Activated T-cell treated with anti-CD3 and anti-CD28 coated beads for 24 hours (primary cell): Measurements from ENCODE around the gene KANK2.

ENCODE experiments used
- DNase-seq: peaks from one replicate; pipeline ENCODE4 v3.0.0-alpha.2; 2020; ENCODE audit warnings: low read depth

Gene KANK2

GRCh38 chr19:11225815-11226214, 28.5 kb upstream of the KANK2 start:
- no peak for DNase-seq

DNA sequence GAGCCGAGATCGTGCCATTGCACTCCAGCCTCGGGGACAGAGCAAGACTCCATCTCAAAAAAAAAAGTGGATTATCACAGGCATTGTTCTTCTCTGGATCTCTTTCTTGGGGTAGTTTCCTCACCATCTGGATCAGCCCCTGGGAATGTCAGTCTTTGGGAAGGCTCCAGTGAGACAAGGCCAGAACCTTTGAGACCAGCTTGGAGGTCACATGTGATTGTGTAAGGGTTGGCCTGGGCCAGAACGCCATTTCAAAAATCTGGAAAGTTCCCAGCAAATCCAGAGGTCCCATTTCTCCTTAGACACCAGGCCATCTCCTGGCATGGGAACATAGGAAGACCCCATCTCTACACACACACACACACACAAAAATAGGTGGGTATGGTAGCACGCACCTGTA, 27.8 kb upstream of the KANK2 start:
- no peak for DNase-seq

- no peak for DNase-seq
Observed at GRCh38 chr19:11224429-11224828, 27.1 kb upstream of the KANK2 start.

- no peak for DNase-seq
Observed at GRCh38 chr19:11223200-11223599, 25.9 kb upstream of the KANK2 start.

- DNase-seq = no peak
Observed at GRCh38 chr19:11221082-11221598, 23.8 kb upstream of the KANK2 start.

DNA sequence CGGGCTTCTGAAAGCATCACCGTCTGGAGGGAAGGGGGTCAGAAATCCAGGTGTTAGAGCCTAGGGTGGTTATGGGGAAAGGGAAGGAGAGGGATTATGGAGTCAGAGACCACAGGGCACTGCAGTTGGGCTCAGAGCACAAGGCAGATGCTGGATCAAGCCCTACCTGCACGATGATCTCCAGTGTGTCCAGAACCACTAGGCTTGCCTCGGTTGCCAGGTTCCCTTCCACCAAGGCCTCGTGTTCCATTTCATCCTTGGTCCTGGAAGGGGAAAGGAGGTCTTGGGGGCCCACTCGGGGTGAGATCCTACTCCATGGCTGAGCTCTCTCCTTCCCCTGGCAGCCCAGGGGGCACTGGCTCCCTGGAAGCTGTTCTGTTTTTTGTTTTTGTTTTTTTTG, 17.0 kb upstream of the KANK2 start:
- no peak for DNase-seq

DNA sequence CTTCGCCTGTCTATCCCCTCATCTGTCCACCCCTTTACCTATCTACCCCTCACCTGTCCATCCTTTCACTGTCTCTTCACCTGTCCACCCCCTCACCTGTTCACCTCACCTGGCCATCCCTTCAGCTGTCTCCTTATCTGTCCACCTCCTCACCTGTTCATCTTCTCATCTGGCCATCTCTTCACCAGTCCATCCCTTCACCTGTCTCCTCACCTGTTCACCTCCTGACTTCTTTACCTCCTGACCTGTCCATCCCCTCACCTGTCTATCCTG, 13.2 kb upstream of the KANK2 start:
- DNase-seq = no peak

GRCh38 chr19:11209839-11210655, 12.7 kb upstream of the KANK2 start:
- DNase-seq = no peak

DNA sequence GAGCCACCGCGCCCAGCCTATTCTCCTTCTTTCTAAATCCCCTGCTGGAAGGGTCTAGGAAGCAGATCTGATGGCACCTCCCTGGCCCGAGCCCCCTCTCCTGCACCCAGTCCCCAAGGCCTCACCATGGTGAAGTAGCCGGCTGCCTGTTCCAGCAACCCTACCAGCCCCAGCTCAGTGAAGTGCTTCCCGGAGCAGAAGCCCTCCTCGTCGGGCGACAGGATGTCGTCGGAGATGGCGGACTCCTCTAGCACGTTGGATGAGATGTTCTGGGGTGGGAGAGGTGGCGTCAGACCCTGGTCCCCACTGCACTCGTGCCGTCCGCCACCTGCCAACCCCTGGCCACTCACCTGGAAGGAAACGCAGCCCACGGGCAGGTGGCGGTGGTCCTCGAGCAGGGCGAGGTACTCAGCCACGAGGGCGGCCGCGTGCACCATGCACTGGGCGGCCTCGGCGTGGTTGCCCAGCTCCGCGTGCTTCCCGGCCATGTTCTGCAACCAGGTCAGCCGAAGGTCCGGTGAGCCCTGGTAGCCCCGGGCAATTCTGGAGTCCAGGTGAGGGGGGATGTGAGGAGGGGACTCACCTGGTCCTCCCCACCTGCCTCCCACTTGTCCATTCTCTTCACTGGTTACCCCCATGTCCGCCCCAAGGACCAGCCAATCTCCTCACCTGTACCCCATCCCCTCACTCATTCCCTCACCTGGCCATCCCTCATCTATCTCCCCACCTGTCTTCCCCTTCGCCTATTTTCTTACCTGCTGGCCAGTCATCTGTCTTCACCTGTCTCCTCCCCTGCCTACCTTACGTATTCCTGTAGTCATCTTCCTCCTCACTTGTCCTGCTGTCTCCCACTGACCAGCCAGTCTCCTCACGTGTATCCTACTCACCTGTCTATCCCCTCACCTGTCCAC, 11.5 kb upstream of the KANK2 start:
- no peak for DNase-seq

GRCh38 chr19:11205939-11206570, 8.7 kb upstream of the KANK2 start:
- DNase-seq = no peak

- no peak for DNase-seq
Observed at GRCh38 chr19:11204943-11205349, 7.6 kb upstream of the KANK2 start.

DNA sequence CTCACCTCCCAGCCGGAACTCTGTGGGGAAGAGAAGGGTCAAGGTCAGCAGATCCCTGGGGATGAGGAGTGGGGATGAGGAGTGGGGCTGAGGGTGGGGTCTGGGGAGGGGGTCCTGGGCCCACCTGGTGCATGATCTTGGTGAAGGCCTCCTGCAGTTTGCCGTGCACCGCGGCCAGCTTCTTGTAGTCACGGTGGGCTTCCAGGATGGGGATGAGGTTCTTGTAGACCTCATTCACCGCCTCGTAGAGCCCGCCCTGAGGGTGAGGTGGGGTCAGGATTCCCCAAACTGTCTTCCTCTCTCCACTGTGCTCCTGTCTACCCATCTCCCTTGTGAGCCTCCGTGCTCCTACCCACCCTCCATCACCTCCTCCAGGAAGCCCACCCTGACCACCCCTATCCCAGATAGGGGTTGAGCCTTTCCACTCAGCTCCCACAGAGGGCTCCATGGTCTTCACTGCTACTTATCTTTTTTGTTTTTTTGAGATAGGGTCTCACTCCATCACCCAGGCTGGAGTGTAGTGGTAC, 6.8 kb upstream of the KANK2 start:
- no peak for DNase-seq

DNA sequence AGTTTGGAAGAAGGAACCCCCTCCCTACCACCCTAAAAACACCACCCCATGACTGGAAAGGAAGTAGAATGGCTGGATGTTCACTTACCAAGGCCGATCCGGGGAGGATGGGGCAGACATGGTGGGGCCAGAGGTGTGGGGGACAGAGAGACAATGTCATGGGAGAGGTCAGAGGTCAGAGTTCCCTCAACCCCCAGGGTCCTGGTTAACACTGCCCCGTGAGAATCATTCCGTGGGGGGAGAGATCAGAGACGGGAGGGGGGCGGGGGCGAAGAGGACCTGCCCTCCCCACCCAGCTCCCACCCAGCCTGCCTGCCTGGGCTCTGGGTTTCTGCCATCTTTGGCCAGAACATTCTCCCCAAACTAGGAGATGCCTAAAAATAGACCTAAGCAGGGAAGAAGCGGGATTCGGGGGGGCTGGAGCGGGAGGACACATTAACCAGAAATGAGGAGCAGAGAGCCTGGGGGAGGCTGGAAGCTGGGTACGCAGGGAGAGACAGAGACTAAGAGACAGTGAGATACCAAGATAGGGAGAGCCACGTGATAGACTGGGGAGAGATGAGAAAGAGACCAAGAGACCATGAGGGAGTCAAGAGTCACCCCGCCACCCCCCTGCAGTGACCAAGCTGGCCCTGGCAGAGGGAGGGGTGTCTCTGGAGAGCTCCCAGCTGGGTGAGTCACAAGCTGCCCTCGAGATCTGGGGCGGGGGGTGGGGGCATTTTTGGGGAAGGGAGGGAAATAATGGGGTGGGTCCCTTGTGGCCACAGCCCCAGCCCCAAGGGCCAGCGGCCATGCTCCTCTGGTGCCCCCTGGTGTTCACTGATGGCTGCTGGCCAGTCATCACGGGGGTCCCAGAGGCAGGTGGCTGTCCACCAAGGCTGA, 6.1 kb upstream of the KANK2 start:
- DNase-seq = peak; percentile 34

- DNase-seq = no peak
Observed at GRCh38 chr19:11202488-11203193, 5.3 kb upstream of the KANK2 start.

DNA sequence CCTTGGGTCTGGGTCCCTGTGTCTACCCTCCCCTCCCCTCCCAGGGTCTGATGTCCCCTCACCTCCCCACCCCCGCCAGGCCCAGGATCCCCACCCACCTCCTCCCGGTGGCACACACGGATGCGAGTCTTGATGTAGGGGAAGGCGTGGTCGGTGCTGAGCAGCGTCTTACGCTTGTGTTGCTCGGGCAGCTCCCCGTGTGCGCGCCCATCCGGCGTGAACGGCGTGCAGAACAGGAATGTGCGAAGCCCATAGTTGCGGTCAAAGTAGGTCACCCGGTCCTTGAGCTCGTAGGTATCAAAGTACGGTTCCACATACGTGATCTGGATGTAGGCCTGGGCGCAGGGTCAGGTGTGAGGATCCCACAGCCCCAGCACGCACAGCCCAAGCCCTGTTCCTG, 4.4 kb upstream of the KANK2 start:
- no peak for DNase-seq

GRCh38 chr19:11200931-11201330, 3.6 kb upstream of the KANK2 start:
- DNase-seq = no peak

DNA sequence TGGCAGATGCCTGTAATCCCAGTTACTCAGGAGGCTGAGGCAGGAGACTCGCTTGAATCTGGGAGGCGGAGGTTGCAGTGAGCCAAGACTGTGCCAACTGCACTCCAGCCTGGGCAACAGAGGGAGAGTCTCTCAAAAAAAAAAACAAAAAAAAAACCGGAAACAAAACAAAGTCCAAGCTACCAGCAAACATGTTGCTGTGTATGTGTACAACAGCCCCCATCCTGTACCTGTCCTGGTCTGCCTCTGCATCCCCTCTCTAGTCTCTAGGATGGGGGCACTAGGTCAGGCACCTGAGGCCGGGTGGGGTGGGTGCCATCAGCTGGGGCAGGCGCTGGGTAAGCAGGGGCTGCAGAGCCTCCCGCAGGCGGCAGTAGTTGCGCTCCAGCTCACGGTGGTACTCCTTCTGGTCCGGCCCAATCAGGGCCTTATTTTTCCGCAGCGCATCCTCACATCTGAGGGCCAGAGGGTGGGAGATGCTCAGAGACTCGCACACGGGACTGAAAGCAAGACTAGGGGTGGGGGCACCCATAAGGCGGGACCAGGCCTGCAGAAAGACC, 2.8 kb upstream of the KANK2 start:
- no peak for DNase-seq

- no peak for DNase-seq
Observed at GRCh38 chr19:11199517-11199916, 2.2 kb upstream of the KANK2 start.

DNA sequence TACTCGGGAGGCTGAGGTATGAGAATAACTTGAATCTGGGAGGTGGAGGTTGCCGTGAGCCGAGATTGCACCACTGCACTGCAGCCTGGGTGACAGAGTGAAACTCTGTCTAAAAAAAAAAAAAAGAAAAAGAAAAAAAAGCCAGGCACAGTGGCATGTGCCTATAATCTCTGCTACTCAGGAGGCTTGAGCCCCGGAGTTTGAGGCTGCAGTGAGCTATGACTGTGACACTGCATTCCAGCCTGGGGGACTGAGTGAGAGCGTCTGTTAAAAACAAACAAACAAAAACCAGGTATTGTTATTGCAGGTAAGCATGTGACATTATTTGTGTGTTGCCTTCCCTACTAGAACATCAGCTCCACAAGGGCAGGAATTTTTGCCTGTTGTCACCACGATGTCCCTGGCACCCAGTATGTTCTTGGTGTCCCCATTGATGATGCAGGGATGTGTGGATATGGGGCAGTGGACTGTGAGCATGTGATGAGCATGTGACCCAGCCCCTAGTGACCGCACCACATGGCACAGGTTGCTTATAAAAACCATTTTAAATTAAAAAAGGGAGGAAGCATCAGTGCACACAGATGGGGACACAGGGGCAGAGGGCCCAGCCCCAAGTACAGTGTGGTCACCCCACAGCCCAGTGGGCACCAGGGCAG, 1.6 kb upstream of the KANK2 start:
- DNase-seq = no peak

DNA sequence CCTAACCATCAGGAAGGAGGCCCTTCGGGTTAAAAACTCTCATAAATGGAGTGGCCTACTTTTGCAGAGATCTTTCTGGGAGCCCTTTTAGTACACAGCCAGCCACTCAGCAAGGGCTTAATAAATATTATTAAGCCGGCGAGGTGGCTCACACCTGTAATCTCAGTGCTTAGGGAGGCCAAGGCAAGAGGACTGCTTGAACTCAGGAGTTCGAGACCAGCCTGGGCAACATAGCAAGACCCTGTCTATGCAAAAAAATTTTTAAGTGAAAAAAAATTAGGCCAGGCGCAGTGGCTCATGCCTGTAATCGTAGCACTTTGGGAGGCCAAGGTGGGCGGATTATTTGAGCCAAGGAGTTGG, 810 bp upstream of the KANK2 start:
- no peak for DNase-seq
